Caco-2 (cell line): Measurements from ENCODE around the gene TEX35. TPM values are rescaled to one million over a fixed set of nuclear protein-coding genes. Genes with fewer than 3 reads are reported as not detected.

Source experiments
- BruUV-seq: library from RNA; stranded (reverse); fragments of 400-500 nt; replicated peaks from 2 replicates; lab custom pipeline; 2021; lab: Mats Ljungman, UMichigan
- CTCF ChIA-PET: fragments of 300-600 bp; sonication (Branson Sonifier 250); formaldehyde crosslinking; loops from one replicate; lab custom pipeline; 2022; ENCODE audit warnings: antibody characterized with exemption; lab: Charles Lee
- POLR2A ChIA-PET: fragments of 300-600 bp; sonication (Branson Sonifier 250); formaldehyde crosslinking; loops from one replicate; lab custom pipeline; 2022; ENCODE audit warnings: antibody characterized with exemption; lab: Charles Lee
- DNase-seq, 2 experiments: peaks; one replicate each; pipeline versions ENCODE4 v3.0.0 to v3.0.0-alpha.2; 2020 to 2022
- H3K27me3 ChIP-seq: replicated peaks from 2 replicates; pipeline ENCODE4 v1.6.0; 2011; ENCODE audit warnings: low read length; ENCODE audit not compliant: control insufficient read depth, insufficient read depth
- H3K36me3 ChIP-seq: 2 replicates; pipeline ENCODE4 v1.5.1; 2011; ENCODE audit warnings: low read length; ENCODE audit not compliant: control insufficient read depth, insufficient read depth
- H3K4me1 ChIP-seq: fragments of 250-450 bp; sonication (Bioruptor Pico); 2 replicates; pipeline ENCODE4 v1.5.1; 2020; ENCODE audit warnings: mild to moderate bottlenecking
- H3K4me3 ChIP-seq: 2 replicates; pipeline ENCODE4 v1.5.1; 2011; ENCODE audit warnings: low read depth, mild to moderate bottlenecking, control low read depth, low read length
- H3K9me3 ChIP-seq: fragments of 250-450 bp; sonication (Bioruptor Pico); 2 replicates; pipeline ENCODE4 v1.5.1; 2020; ENCODE audit warnings: mild to moderate bottlenecking, moderate library complexity
- H3K27ac Mint-ChIP-seq: one replicate; pipeline ENCODE4 v1.8.0; 2022; ENCODE audit warnings: mixed read lengths; ENCODE audit not compliant: unreplicated experiment
- H3K27me3 Mint-ChIP-seq: one replicate; pipeline ENCODE4 v1.8.0; 2022; ENCODE audit warnings: mixed read lengths; ENCODE audit not compliant: insufficient read depth, unreplicated experiment
- H3K36me3 Mint-ChIP-seq: one replicate; pipeline ENCODE4 v1.8.0; 2022; ENCODE audit warnings: mild to moderate bottlenecking, mixed read lengths; ENCODE audit not compliant: insufficient read depth, unreplicated experiment
- H3K4me1 Mint-ChIP-seq: one replicate; pipeline ENCODE4 v1.8.0; 2022; ENCODE audit warnings: low read depth, mixed read lengths; ENCODE audit not compliant: unreplicated experiment
- H3K4me3 Mint-ChIP-seq: one replicate; pipeline ENCODE4 v1.8.0; 2022; ENCODE audit warnings: mild to moderate bottlenecking, moderate library complexity, mixed read lengths; ENCODE audit not compliant: unreplicated experiment
- H3K9me3 Mint-ChIP-seq: one replicate; pipeline ENCODE4 v1.8.0; 2022; ENCODE audit warnings: mixed read lengths; ENCODE audit not compliant: unreplicated experiment
- intact Hi-C: fragments of 100-400 bp; cut with micrococcal nuclease; formaldehyde crosslinking; loops from one replicate; pipeline ENCODE4 v1.10.0; 2022; ENCODE audit not compliant: unreplicated experiment
- total RNA-seq: library from RNA; stranded (reverse); gene quantifications from 2 replicates; pipeline ENCODE4 v1.2.3, GENCODE V29; 2022
- TF ChIP-seq, protein P1 (sequence below), 2 experiments: fragments of 200-600 bp in 1 of 2; IDR thresholded peaks; 1 replicate in 1 of 2; 2 replicates in 1 of 2; pipeline versions ENCODE4 v1.5.1 to v1.8.0; 2011 to 2022; ENCODE audit warnings: antibody characterized with exemption in 1 of 2, control low read depth in 1 of 2, inconsistent platforms in 1 of 2, low read depth in 1 of 2, low read length in 1 of 2, mild to moderate bottlenecking in 1 of 2, moderate library complexity in 1 of 2; ENCODE audit not compliant: insufficient read depth in 1 of 2, severe bottlenecking in 1 of 2, unreplicated experiment in 1 of 2

The TEX35 gene
- total RNA-seq, 1 experiment from 2014 or later: not detected

- Mint-ChIP-seq H3K9me3 (peaks cover 8% of the 10 kb centered on the region), H3K27me3 (no peaks in the 10 kb centered on the region), H3K4me1 (peaks cover 5% of the 10 kb centered on the region), H3K36me3 (peaks cover 39% of the 10 kb centered on the region), H3K4me3 (no peak overlapping the region), H3K27ac (no peak overlapping the region)
- Histone ChIP-seq H3K27me3 (no peaks in the 10 kb centered on the region), H3K4me3 (no peak overlapping the region), H3K9me3 (no peaks in the 10 kb centered on the region), H3K4me1 (peaks cover 10% of the 10 kb centered on the region), H3K36me3 (peaks cover 3% of the 10 kb centered on the region)
- TF ChIP-seq, protein P1, sequence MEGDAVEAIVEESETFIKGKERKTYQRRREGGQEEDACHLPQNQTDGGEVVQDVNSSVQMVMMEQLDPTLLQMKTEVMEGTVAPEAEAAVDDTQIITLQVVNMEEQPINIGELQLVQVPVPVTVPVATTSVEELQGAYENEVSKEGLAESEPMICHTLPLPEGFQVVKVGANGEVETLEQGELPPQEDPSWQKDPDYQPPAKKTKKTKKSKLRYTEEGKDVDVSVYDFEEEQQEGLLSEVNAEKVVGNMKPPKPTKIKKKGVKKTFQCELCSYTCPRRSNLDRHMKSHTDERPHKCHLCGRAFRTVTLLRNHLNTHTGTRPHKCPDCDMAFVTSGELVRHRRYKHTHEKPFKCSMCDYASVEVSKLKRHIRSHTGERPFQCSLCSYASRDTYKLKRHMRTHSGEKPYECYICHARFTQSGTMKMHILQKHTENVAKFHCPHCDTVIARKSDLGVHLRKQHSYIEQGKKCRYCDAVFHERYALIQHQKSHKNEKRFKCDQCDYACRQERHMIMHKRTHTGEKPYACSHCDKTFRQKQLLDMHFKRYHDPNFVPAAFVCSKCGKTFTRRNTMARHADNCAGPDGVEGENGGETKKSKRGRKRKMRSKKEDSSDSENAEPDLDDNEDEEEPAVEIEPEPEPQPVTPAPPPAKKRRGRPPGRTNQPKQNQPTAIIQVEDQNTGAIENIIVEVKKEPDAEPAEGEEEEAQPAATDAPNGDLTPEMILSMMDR (IDR thresholded peaks at IDR 0.05; ENCODE audit: insufficient read depth in 1 of 2, low read depth in 1 of 2, low read length in 1 of 2, severe bottlenecking in 1 of 2, unreplicated experiment in 1 of 2): no peak
- BruUV-seq: no TSS peak
- DNase-seq: no peak
- ChIA-PET CTCF (no interaction called here), POLR2A (no interaction called here)
- intact Hi-C loops: no loop called here
These were observed 47.9 kb upstream of the TEX35 start for GRCh38 chr1:178465011-178465410.

DNA sequence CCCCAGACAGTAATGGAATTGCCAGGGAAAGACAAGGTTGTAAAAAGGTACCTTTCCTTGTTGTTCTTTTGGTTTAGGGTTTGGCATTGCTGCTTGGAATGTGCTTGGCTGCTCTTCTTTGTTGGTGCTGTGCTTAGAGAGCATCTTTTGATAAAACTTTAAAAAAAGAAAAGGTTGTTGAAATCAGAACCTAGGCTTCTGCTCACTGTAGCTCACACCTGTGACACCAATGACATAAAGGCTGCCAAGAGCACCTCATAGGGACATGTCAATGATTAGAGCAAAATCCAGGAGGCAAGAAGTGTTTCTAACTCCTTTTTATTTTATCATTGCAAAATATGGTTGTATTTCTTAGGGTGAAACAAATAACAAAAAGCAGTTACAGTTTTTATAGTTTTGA, 45.1 kb upstream of the TEX35 start:
- Mint-ChIP-seq H3K27me3 (no peaks in the 10 kb centered on the region), H3K9me3 (peaks cover 8% of the 10 kb centered on the region), H3K4me3 (no peak overlapping the region), H3K27ac (no peak overlapping the region), H3K36me3 (peaks cover 45% of the 10 kb centered on the region), H3K4me1 (peaks cover 5% of the 10 kb centered on the region)
- H3K27me3 ChIP-seq: no peaks in the 10 kb centered on the region
- peaks cover 3% of the 10 kb centered on the region for H3K36me3 ChIP-seq
- no TSS peak for BruUV-seq
- DNase-seq: no peak
- intact Hi-C loops: no loop called here
- ChIA-PET POLR2A (no interaction called here), CTCF (no interaction called here)
- peaks cover 26% of the 10 kb centered on the region for H3K4me1 ChIP-seq
- no peaks in the 10 kb centered on the region for H3K9me3 ChIP-seq
- TF ChIP-seq, protein P1 (IDR thresholded peaks at IDR 0.05; ENCODE audit: insufficient read depth in 1 of 2, low read depth in 1 of 2, low read length in 1 of 2, severe bottlenecking in 1 of 2, unreplicated experiment in 1 of 2): no peak
- no peak overlapping the region for H3K4me3 ChIP-seq

DNA sequence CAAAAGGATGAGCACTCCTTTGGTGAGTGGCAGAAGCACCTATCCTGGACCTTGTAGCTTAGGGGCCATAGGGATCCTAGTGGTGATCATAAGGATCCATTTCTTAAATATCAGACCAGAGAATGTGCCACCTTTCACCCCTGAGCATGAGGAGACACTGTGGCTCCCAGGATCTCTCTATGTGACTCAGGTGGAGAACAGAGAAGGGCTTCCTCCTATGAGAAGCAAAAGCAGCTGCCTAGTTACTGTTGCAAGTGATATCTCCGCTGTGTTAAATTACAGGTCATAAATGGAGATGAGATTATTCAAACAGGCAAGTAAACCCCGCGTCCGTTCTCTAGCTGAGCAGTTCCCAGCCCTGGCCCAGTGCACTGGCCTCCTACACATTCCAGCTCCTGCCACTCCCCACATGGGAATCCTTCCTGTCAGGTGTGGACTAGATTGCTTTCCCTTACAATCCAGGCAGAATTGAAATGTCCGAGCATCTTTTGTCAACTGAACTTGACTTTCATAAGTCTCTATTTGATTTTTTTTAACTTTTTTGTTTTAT, 42.4 kb upstream of the TEX35 start:
- no peaks in the 10 kb centered on the region for H3K27me3 ChIP-seq
- H3K36me3 Mint-ChIP-seq: peaks cover 50% of the 10 kb centered on the region
- CTCF ChIA-PET: interaction anchor here (0.7 to 1.0 kb wide), 3 partner anchors 30 to 533 kb away, joined by 3 read pairs; no protein-coding TSS in a partner anchor

More for the DNA sequence above, 42.4 kb upstream of the TEX35 start:
- BruUV-seq: no TSS peak
- Histone ChIP-seq H3K36me3 (peaks cover 3% of the 10 kb centered on the region), H3K9me3 (no peaks in the 10 kb centered on the region), H3K4me1 (peaks cover 26% of the 10 kb centered on the region), H3K4me3 (no peak overlapping the region)
- Mint-ChIP-seq H3K4me1 (peaks cover 5% of the 10 kb centered on the region), H3K27ac (peak overlapping the region; percentile 86), H3K4me3 (peak overlapping the region; percentile 18), H3K9me3 (peaks cover 8% of the 10 kb centered on the region), H3K27me3 (no peaks in the 10 kb centered on the region)
- DNase-seq: peak; percentile 84 to 92
- TF ChIP-seq, protein P1 (IDR thresholded peaks at IDR 0.05; ENCODE audit: insufficient read depth in 1 of 2, low read depth in 1 of 2, low read length in 1 of 2, severe bottlenecking in 1 of 2, unreplicated experiment in 1 of 2): no peak
- POLR2A ChIA-PET: no interaction called here
- intact Hi-C loops: loop anchor here (2.0 to 5.0 kb wide), 2 partner anchors 30 to 158 kb away; no protein-coding TSS in a partner anchor
